ENCODE measurements around the gene SMAD2. TPM values are rescaled to one million over a fixed set of nuclear protein-coding genes. Genes with fewer than 3 reads are reported as not detected.
"Not testable (repeated sequence)": the region's sequence is repeated elsewhere in the genome, so short reads cannot be mapped to it uniquely, and the experiment has no call there.

The SMAD2 gene
- total RNA-seq, 5 donors from 2014 or later (not counting 1 experiment from before 2014, with no cell fraction given) = 110 to 129 (median 115) TPM

- ChIA-PET POLR2A (interaction anchor here (0.6 to 0.8 kb wide), 2 partner anchors 8 to 1912 kb away, joined by 3 to 4 read pairs; no protein-coding TSS in a partner anchor), CTCF (no interaction called here)
- Mint-ChIP-seq H3K27me3 (no peaks in the 10 kb centered on the region), H3K27ac (no peak overlapping the region), H3K36me3 (peaks cover 45% of the 10 kb centered on the region), H3K4me3 (no peak overlapping the region), H3K9me3 (peaks cover 0 to 3% (median 0%) of the 10 kb centered on the region in 3 donors), H3K4me1 (peaks cover 0 to 3% (median 1%) of the 10 kb centered on the region in 3 donors)
- Histone ChIP-seq H3K9me3 (no peaks in the 10 kb centered on the region), H3K36me3 (ENCODE audit: control insufficient read depth in 2 of 2, extremely low read depth in 1 of 2, insufficient read depth in 1 of 2, low read length in 1 of 2) (peaks cover 0 to 2% of the 10 kb centered on the region in 2 donors), H3K27ac (ENCODE audit: low read length) (no peak overlapping the region), H3K27me3 (replicated peaks in 1 of 2; ENCODE audit: control insufficient read depth in 2 of 2, extremely low read depth in 1 of 2, insufficient read depth in 2 of 2, low read length in 1 of 2) (no peaks in the 10 kb centered on the region), H3K4me1 (ENCODE audit: control insufficient read depth in 1 of 2, extremely low read depth in 1 of 2, insufficient read depth in 2 of 2, low read length in 2 of 2) (peaks cover 0 to 2% of the 10 kb centered on the region in 2 experiments), H3K4me3 (ENCODE audit: control insufficient read depth in 1 of 2, extremely low read depth in 1 of 2, low read length in 1 of 2) (no peak overlapping the region)
- no peak for DNase-seq
- no peak for ATAC-seq (replicated peaks in 1 of 4)
- 100% methylated on average over 1 of the region's 1 CpG for WGBS (ENCODE audit: insufficient coverage)
Measured at GRCh38 chr18:47831351-47831750, 99.1 kb downstream of the SMAD2 start.

DNA sequence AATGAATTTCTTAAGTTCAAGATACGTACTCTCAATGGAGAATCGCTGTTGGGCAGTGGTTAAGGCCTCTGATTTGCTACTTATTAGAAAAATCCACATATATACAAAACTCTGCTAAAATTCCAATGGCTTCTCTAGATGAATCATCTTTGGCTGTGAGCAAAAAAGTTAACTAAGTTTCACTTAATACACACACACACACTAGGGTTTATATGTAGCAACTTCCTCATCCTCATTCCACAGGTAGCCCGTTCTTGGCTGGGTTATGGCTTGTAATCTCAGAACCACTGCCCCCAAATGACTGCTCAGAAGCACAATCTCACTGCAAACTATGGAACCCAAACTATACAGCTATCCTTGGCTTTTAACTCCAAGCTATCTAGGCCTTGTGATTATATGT is 99.7 kb downstream of the SMAD2 start:
- H3K9me3 ChIP-seq = no peaks in the 10 kb centered on the region
- Mint-ChIP-seq H3K4me3 (no peak overlapping the region), H3K4me1 (peaks cover 0 to 3% (median 1%) of the 10 kb centered on the region in 3 donors), H3K27me3 (no peaks in the 10 kb centered on the region), H3K27ac (no peak overlapping the region), H3K36me3 (peaks cover 47% of the 10 kb centered on the region), H3K9me3 (peaks cover 0 to 3% (median 0%) of the 10 kb centered on the region in 3 donors)
- H3K27me3 ChIP-seq (replicated peaks in 1 of 2; ENCODE audit: control insufficient read depth in 2 of 2, extremely low read depth in 1 of 2, insufficient read depth in 2 of 2, low read length in 1 of 2) = no peaks in the 10 kb centered on the region
- ChIA-PET POLR2A (interaction anchor here in 1 of 2 donors (0.6 kb wide), 1 partner anchor 1911 kb away, joined by 3 read pairs; no protein-coding TSS in a partner anchor), CTCF (no interaction called here)
- H3K4me3 ChIP-seq (ENCODE audit: control insufficient read depth in 1 of 2, extremely low read depth in 1 of 2, low read length in 1 of 2) = no peak overlapping the region
- DNase-seq (no peak), ATAC-seq (replicated peaks in 1 of 4) (no peak)
- H3K36me3 ChIP-seq (ENCODE audit: control insufficient read depth in 2 of 2, extremely low read depth in 1 of 2, insufficient read depth in 1 of 2, low read length in 1 of 2) = peaks cover 0 to 2% of the 10 kb centered on the region in 2 donors
- peaks cover 0 to 2% of the 10 kb centered on the region in 2 experiments for H3K4me1 ChIP-seq (ENCODE audit: control insufficient read depth in 1 of 2, extremely low read depth in 1 of 2, insufficient read depth in 2 of 2, low read length in 2 of 2)
- no peak overlapping the region for H3K27ac ChIP-seq (ENCODE audit: low read length)
- 100% methylated on average over 2 of the region's 3 CpGs for WGBS (ENCODE audit: insufficient coverage)

GRCh38 chr18:47829831-47830230 is 100.6 kb downstream of the SMAD2 start:
- H3K27me3 ChIP-seq (replicated peaks in 1 of 2; ENCODE audit: control insufficient read depth in 2 of 2, extremely low read depth in 1 of 2, insufficient read depth in 2 of 2, low read length in 1 of 2) = no peaks in the 10 kb centered on the region
- H3K4me1 ChIP-seq (ENCODE audit: control insufficient read depth in 1 of 2, extremely low read depth in 1 of 2, insufficient read depth in 2 of 2, low read length in 2 of 2) = peaks cover 0 to 2% of the 10 kb centered on the region in 2 experiments
- WGBS (ENCODE audit: insufficient coverage) = no CpG with 5 or more reads among the region's 3 CpGs
- ChIA-PET CTCF (interaction anchor here in 1 of 2 donors (0.7 kb wide), 1 partner anchor 1345 kb away, joined by 8 read pairs; no protein-coding TSS in a partner anchor), POLR2A (interaction anchor here (0.7 to 1.0 kb wide), 2 partner anchors 68 to 892 kb away, joined by 5 to 11 read pairs; no protein-coding TSS in a partner anchor)
- H3K4me1 Mint-ChIP-seq = peaks cover 0 to 3% (median 1%) of the 10 kb centered on the region in 3 donors
- H3K9me3 ChIP-seq = no peaks in the 10 kb centered on the region
- H3K27me3 Mint-ChIP-seq = no peaks in the 10 kb centered on the region
- H3K9me3 Mint-ChIP-seq = peaks cover 0 to 3% (median 0%) of the 10 kb centered on the region in 3 donors
- DNase-seq (no peak), ATAC-seq (replicated peaks in 1 of 4) (no peak)
- no peak overlapping the region for H3K27ac Mint-ChIP-seq
- no peak overlapping the region for H3K4me3 Mint-ChIP-seq
- no peak overlapping the region for H3K4me3 ChIP-seq (ENCODE audit: control insufficient read depth in 1 of 2, extremely low read depth in 1 of 2, low read length in 1 of 2)
- no peak overlapping the region for H3K27ac ChIP-seq (ENCODE audit: low read length)
- H3K36me3 Mint-ChIP-seq = peaks cover 54% of the 10 kb centered on the region
- peaks cover 0 to 9% of the 10 kb centered on the region in 2 donors for H3K36me3 ChIP-seq (ENCODE audit: control insufficient read depth in 2 of 2, extremely low read depth in 1 of 2, insufficient read depth in 1 of 2, low read length in 1 of 2)

DNA sequence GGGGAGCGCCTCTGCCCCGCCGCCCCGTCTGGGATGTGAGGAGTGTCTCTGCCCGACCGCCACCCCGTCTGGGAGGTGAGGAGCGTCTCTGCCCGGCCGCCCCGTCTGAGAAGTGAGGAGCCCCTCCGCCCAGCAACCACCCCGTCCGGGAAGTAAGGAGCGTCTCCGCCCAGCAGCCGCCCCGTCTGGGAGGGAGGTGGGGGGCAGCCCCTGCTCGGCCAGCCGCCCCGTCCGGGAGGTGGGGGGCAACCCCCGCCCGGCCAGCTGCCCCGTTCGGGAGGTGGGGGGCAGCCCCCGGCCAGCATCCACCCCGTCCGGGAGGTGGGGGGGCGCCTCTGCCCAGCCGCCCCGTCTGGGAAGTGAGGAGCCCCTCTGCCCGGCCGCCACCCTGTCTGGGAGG is 102.4 kb downstream of the SMAD2 start:
- H3K27me3 ChIP-seq (replicated peaks in 1 of 2; ENCODE audit: control insufficient read depth in 2 of 2, extremely low read depth in 1 of 2, insufficient read depth in 2 of 2, low read length in 1 of 2); H3K27ac ChIP-seq (ENCODE audit: low read length); H3K4me3 Mint-ChIP-seq; H3K9me3 Mint-ChIP-seq; H3K36me3 ChIP-seq (ENCODE audit: control insufficient read depth in 2 of 2, extremely low read depth in 1 of 2, insufficient read depth in 1 of 2, low read length in 1 of 2); H3K4me1 ChIP-seq (ENCODE audit: control insufficient read depth in 1 of 2, extremely low read depth in 1 of 2, insufficient read depth in 2 of 2, low read length in 2 of 2); H3K4me3 ChIP-seq (ENCODE audit: control insufficient read depth in 1 of 2, extremely low read depth in 1 of 2, low read length in 1 of 2); ATAC-seq (replicated peaks in 1 of 4); CTCF ChIA-PET; H3K27ac Mint-ChIP-seq; H3K9me3 ChIP-seq; DNase-seq; H3K27me3 Mint-ChIP-seq; POLR2A ChIA-PET; H3K4me1 Mint-ChIP-seq: not testable (repeated sequence)
- peaks cover 57% of the 10 kb centered on the region for H3K36me3 Mint-ChIP-seq
- 100% methylated on average over 18 of the region's 34 CpGs for WGBS (ENCODE audit: insufficient coverage)

- Histone ChIP-seq H3K4me1 (ENCODE audit: control insufficient read depth in 1 of 2, extremely low read depth in 1 of 2, insufficient read depth in 2 of 2, low read length in 2 of 2) (no peaks in the 10 kb centered on the region), H3K27ac (ENCODE audit: low read length) (no peak overlapping the region), H3K9me3 (no peaks in the 10 kb centered on the region), H3K27me3 (replicated peaks in 1 of 2; ENCODE audit: control insufficient read depth in 2 of 2, extremely low read depth in 1 of 2, insufficient read depth in 2 of 2, low read length in 1 of 2) (no peaks in the 10 kb centered on the region), H3K4me3 (ENCODE audit: control insufficient read depth in 1 of 2, extremely low read depth in 1 of 2, low read length in 1 of 2) (no peak overlapping the region), H3K36me3 (ENCODE audit: control insufficient read depth in 2 of 2, extremely low read depth in 1 of 2, insufficient read depth in 1 of 2, low read length in 1 of 2) (peaks cover 0 to 7% of the 10 kb centered on the region in 2 donors)
- H3K9me3 Mint-ChIP-seq = peaks cover 0 to 3% (median 0%) of the 10 kb centered on the region in 3 donors
- ATAC-seq (replicated peaks in 1 of 4) = no peak
- WGBS (ENCODE audit: insufficient coverage) = no CpG with 5 or more reads among the region's 5 CpGs
- H3K4me1 Mint-ChIP-seq = peaks cover 0 to 1% (median 0%) of the 10 kb centered on the region in 3 donors
- no peaks in the 10 kb centered on the region for H3K27me3 Mint-ChIP-seq
- no peak overlapping the region for H3K4me3 Mint-ChIP-seq
- no peak overlapping the region for H3K27ac Mint-ChIP-seq
- ChIA-PET POLR2A (no interaction called here), CTCF (no interaction called here)
- H3K36me3 Mint-ChIP-seq = peaks cover 54% of the 10 kb centered on the region
- DNase-seq = no peak
Measured at GRCh38 chr18:47826157-47827074, 104.0 kb downstream of the SMAD2 start.

- Mint-ChIP-seq H3K4me3 (no peak overlapping the region), H3K36me3 (peaks cover 33% of the 10 kb centered on the region), H3K27ac (no peak overlapping the region), H3K9me3 (no peaks in the 10 kb centered on the region), H3K4me1 (no peaks in the 10 kb centered on the region), H3K27me3 (no peaks in the 10 kb centered on the region)
- Histone ChIP-seq H3K4me3 (ENCODE audit: control insufficient read depth in 1 of 2, extremely low read depth in 1 of 2, low read length in 1 of 2) (no peak overlapping the region), H3K27ac (ENCODE audit: low read length) (no peak overlapping the region), H3K9me3 (no peaks in the 10 kb centered on the region), H3K4me1 (ENCODE audit: control insufficient read depth in 1 of 2, extremely low read depth in 1 of 2, insufficient read depth in 2 of 2, low read length in 2 of 2) (no peaks in the 10 kb centered on the region), H3K36me3 (ENCODE audit: control insufficient read depth in 2 of 2, extremely low read depth in 1 of 2, insufficient read depth in 1 of 2, low read length in 1 of 2) (peaks cover 0 to 7% of the 10 kb centered on the region in 2 donors), H3K27me3 (replicated peaks in 1 of 2; ENCODE audit: control insufficient read depth in 2 of 2, extremely low read depth in 1 of 2, insufficient read depth in 2 of 2, low read length in 1 of 2) (no peaks in the 10 kb centered on the region)
- POLR2A ChIA-PET = no interaction called here
- ATAC-seq (replicated peaks in 1 of 4) (no peak), DNase-seq (no peak)
- CTCF ChIA-PET = no interaction called here
- WGBS (ENCODE audit: insufficient coverage) = 95% methylated on average over 3 of the region's 3 CpGs
Measured at GRCh38 chr18:47821314-47821713, 109.1 kb downstream of the SMAD2 start.
